Endodermal cell (in vitro differentiated cells): Measurements from ENCODE around the gene HLA-DOA. TPM values are rescaled to one million over a fixed set of nuclear protein-coding genes. Genes with fewer than 3 reads are reported as not detected.

Experiments used
- DNase-seq: peaks from one replicate; pipeline ENCODE4 v3.0.0-alpha.2; 2017
- H3K27ac ChIP-seq: 2 replicates; pipeline ENCODE4 v1.5.1; 2013; ENCODE audit warnings: mild to moderate bottlenecking, low read depth, low read length, moderate library complexity
- H3K27me3 ChIP-seq: 2 replicates; pipeline ENCODE4 v1.6.1; 2013; ENCODE audit warnings: mild to moderate bottlenecking, low read length, moderate library complexity; ENCODE audit not compliant: insufficient read depth, control insufficient read depth, poor library complexity, severe bottlenecking
- H3K36me3 ChIP-seq: 2 replicates; pipeline ENCODE4 v1.7.0; 2013; ENCODE audit warnings: mild to moderate bottlenecking, low read length, moderate library complexity; ENCODE audit not compliant: control insufficient read depth, insufficient read depth
- H3K4me1 ChIP-seq: one replicate; pipeline ENCODE4 v1.7.0; 2013; ENCODE audit warnings: low read length; ENCODE audit not compliant: control insufficient read depth, insufficient read depth
- H3K4me3 ChIP-seq: 2 replicates; pipeline ENCODE4 v1.5.1; 2013; ENCODE audit warnings: mild to moderate bottlenecking, low read length, moderate library complexity
- H3K9ac ChIP-seq: 2 replicates; pipeline ENCODE4 v1.6.1; 2013; ENCODE audit warnings: mild to moderate bottlenecking, low read length, moderate library complexity; ENCODE audit not compliant: poor library complexity, severe bottlenecking; ENCODE audit errors: extremely low read depth
- H3K9me3 ChIP-seq: 2 replicates; pipeline ENCODE4 v1.6.1; 2013; ENCODE audit warnings: mild to moderate bottlenecking, low read length, moderate library complexity; ENCODE audit not compliant: control insufficient read depth
- H3K27ac Mint-ChIP-seq: 2 replicates; pipeline ENCODE4 v1.8.0; 2020; ENCODE audit warnings: mixed read lengths
- H3K27me3 Mint-ChIP-seq: 2 replicates; pipeline ENCODE4 v1.8.0; 2021; ENCODE audit warnings: mild to moderate bottlenecking, mixed read lengths; ENCODE audit not compliant: insufficient read depth
- H3K36me3 Mint-ChIP-seq: 2 replicates; pipeline ENCODE4 v1.8.0; 2020; ENCODE audit warnings: low read depth, mixed read lengths
- H3K4me1 Mint-ChIP-seq: 2 replicates; pipeline ENCODE4 v1.8.0; 2020; ENCODE audit warnings: mixed read lengths
- H3K4me3 Mint-ChIP-seq: 2 replicates; pipeline ENCODE4 v1.8.0; 2020; ENCODE audit warnings: mild to moderate bottlenecking, moderate library complexity, mixed read lengths
- H3K9me3 Mint-ChIP-seq: 2 replicates; pipeline ENCODE4 v1.8.0; 2020; ENCODE audit warnings: mild to moderate bottlenecking, mixed read lengths
- WGBS, 2 experiments: methylation state at CpG; one replicate each; pipeline versions ENCODE4 v1.1.5 to v1.1.7; 2013; ENCODE audit warnings: missing lambda C conversion rate in 2 of 2, mixed read lengths in 1 of 2; ENCODE audit not compliant: insufficient coverage in 1 of 2, insufficient read length in 1 of 2; 5-methylcytosine and 5-hydroxymethylcytosine counted together
- total RNA-seq, 2 donors: library from RNA; stranded (reverse); fragmentation: NEBNext Ultra II Directional in 1 of 2; extraction: Animal tissue kit (Norgen Biotek cat#: 25700) in 1 of 2; gene quantifications; 2 replicates in 1 of 2; 3 replicates in 1 of 2; pipeline ENCODE4 v1.2.1, GENCODE V29; 2021
- TF ChIP-seq, protein P1 (sequence below): fragments of 200-600 bp; sonication (generic); conservative IDR thresholded peaks from 2 replicates; pipeline ENCODE4 v1.5.0; 2021; ENCODE audit warnings: antibody characterized with exemption, mild to moderate bottlenecking

The HLA-DOA gene
- total RNA-seq, 2 donors from 2014 or later, result 10.6 to 11.1 TPM

DNA sequence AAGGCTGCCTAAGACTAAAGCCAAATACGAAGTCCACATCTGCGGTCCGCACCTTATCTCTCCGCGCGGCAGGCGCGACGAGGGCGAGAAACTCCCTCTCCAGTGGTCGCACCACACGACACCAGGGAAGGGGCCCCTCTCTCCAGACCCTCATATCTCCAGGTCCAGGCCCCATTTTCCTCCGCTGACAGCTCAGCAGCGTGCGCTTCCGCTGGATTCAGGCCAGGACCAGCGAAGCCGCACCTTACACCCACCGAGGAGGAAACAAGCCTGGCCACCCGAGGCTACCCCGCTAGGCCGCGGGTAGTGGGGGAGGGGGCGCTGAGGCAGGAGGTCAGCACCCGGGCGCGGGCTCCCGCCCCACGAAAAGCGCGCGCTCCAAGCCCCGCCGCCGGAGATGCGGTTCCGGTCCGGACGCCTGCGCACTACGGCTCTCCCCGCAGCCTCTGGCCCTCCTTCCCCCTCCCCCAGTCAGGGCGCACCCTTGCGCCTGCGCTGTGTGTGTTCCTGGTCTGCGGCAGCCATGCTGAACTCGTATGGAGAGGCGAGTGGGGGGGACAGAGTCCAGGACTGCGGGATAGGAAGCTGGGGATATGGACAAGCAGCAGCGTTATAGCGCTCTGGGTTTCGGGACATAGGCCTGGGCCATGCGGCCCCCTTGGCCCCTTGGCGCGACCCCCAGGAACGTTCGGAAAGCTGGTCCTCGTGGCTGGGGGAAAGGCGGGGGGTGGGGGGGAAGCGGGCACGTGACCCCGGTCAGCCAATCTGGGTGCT, 41.1 kb downstream of the HLA-DOA start, which contains the start of gene BRD2:
BRD2 (plus strand) TSS at position 502 of the 774 bp plus-strand sequence. CDS start 4,305 bp downstream, outside the sequence.
- H3K4me3 ChIP-seq, result peak within 1 kb of the TSS; percentile 90
- no peaks in the 10 kb centered on the region for H3K4me1 ChIP-seq
- H3K4me3 Mint-ChIP-seq, result peak within 1 kb of the TSS; percentile 98
- H3K36me3 ChIP-seq, result peaks cover 14% of the 10 kb centered on the region
- H3K9me3 Mint-ChIP-seq, result no peaks in the 10 kb centered on the region
- peak within 1 kb of the TSS; percentile 99 for H3K9ac ChIP-seq
- peak within 1 kb of the TSS; percentile 99 for H3K27ac ChIP-seq
- peak within 1 kb of the TSS; percentile 100 for H3K27ac Mint-ChIP-seq
- H3K4me1 Mint-ChIP-seq, result peaks cover 20% of the 10 kb centered on the region
- no peaks in the 10 kb centered on the region for H3K9me3 ChIP-seq
- 0% methylated on average over 59 of the region's 62 CpGs; no CpG with 5 or more reads in 1 of the 2 experiments for WGBS, 2 experiments
- H3K36me3 Mint-ChIP-seq, result peaks cover 18% of the 10 kb centered on the region
- H3K27me3 ChIP-seq, result no peaks in the 10 kb centered on the region
- TF ChIP-seq, protein P1, sequence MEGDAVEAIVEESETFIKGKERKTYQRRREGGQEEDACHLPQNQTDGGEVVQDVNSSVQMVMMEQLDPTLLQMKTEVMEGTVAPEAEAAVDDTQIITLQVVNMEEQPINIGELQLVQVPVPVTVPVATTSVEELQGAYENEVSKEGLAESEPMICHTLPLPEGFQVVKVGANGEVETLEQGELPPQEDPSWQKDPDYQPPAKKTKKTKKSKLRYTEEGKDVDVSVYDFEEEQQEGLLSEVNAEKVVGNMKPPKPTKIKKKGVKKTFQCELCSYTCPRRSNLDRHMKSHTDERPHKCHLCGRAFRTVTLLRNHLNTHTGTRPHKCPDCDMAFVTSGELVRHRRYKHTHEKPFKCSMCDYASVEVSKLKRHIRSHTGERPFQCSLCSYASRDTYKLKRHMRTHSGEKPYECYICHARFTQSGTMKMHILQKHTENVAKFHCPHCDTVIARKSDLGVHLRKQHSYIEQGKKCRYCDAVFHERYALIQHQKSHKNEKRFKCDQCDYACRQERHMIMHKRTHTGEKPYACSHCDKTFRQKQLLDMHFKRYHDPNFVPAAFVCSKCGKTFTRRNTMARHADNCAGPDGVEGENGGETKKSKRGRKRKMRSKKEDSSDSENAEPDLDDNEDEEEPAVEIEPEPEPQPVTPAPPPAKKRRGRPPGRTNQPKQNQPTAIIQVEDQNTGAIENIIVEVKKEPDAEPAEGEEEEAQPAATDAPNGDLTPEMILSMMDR, result no peak
- no peaks in the 10 kb centered on the region for H3K27me3 Mint-ChIP-seq
- DNase-seq, result peak; percentile 98

DNA sequence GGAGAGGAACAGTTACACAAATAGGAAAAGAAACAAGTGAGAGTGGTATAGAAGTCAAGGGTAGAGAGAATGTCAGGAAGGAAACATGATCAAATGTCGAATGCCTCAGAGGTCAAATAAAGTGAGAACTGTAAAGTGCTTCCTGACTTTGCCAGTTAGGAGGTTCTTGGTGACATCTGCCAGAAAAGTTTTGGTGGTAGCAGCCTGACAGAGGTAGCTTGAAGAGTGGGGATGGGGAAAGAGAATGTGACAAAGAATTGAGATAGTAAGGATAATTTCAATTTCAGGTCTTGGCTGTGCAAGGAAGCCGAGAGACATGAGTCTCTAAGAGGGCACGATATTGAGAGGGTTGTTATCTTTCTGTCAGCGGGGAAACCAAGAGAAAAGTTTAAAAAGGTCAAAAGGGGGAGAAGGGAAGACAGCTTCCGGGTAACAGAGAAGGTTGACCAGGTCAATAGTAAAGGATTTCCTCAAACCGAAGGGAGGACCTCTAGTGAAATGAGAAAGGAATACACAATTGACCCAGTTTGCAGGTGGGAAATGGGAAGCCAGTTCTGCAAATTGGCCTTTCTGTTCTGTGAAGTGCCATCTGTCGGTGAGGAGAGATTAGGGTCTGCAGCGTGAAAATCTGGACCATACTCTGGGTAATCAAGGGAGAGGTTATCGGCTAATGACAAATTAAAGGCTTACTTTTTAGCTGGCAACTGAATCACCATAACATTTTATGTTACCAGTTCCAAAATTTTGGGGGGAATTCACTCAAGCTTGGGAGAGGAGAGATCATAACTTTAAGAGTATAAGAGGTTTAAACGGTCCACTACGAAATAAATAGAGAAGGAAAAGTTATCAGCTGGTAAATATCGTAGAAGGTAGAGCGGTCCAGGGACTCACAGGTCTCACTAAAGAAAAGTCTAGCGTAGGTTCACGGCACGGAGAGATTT, 42.0 kb downstream of the HLA-DOA start:
- Mint-ChIP-seq H3K4me3 (peak overlapping the region; percentile 98), H3K36me3 (peaks cover 10% of the 10 kb centered on the region), H3K27ac (peak overlapping the region; percentile 80), H3K9me3 (no peaks in the 10 kb centered on the region), H3K27me3 (no peaks in the 10 kb centered on the region), H3K4me1 (peaks cover 20% of the 10 kb centered on the region)
- Histone ChIP-seq H3K9me3 (no peaks in the 10 kb centered on the region), H3K36me3 (peaks cover 6% of the 10 kb centered on the region), H3K27ac (peak overlapping the region; percentile 99), H3K4me1 (no peaks in the 10 kb centered on the region), H3K4me3 (peak overlapping the region; percentile 90), H3K9ac (peak overlapping the region; percentile 99), H3K27me3 (no peaks in the 10 kb centered on the region)
- TF ChIP-seq, protein P1, result peak; percentile 71
- WGBS, 2 experiments, result 10 to 13% methylated on average over 13 to 16 of the region's 16 CpGs
- peak; percentile 80 for DNase-seq

DNA sequence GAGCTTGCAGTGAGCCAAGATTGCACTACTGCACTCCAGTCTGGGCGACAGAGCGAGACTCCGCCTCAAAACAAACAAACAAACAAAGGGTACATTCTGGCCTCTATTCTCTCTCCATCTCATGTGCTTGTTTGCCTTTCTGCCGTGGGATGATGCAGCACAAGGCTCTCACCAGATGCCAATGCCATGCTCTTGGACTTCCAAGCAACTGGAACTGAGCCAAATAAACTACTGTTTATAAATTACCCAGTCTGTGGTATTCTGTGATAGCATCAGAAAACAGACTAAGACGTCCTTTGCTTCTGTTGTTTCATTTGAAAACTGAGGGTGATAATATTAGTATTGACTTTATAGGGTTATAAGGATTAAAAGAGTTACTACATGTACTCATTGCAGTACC, 44.6 kb downstream of the HLA-DOA start:
- Mint-ChIP-seq H3K27me3 (no peaks in the 10 kb centered on the region), H3K36me3 (no peaks in the 10 kb centered on the region), H3K4me3 (no peak overlapping the region), H3K9me3 (peaks cover 6% of the 10 kb centered on the region), H3K4me1 (peaks cover 20% of the 10 kb centered on the region), H3K27ac (no peak overlapping the region)
- TF ChIP-seq, protein P1, result no peak
- Histone ChIP-seq H3K4me1 (no peaks in the 10 kb centered on the region), H3K27ac (no peak overlapping the region), H3K9me3 (no peaks in the 10 kb centered on the region), H3K36me3 (no peaks in the 10 kb centered on the region), H3K9ac (no peak overlapping the region), H3K4me3 (no peak overlapping the region), H3K27me3 (no peaks in the 10 kb centered on the region)
- no peak for DNase-seq
- 80 to 91% methylated on average over 4 to 5 of the region's 5 CpGs for WGBS, 2 experiments
